ENCODE measurements around the gene SPTSSA. TPM values are rescaled to one million over a fixed set of nuclear protein-coding genes. Genes with fewer than 3 reads are reported as not detected.

SPTSSA gene
- total and polyA plus RNA-seq, 10 of the 15 experiments (the other 5 are each of a cell fraction or from before 2014, with no cell fraction given), result 9.3 to 37.7 (median 21.0) TPM

GRCh38 chr14:34403646-34404045, 58.4 kb downstream of the SPTSSA start (continued):
- no peak for TF ChIP-seq RELA (IDR thresholded peaks at IDR 0.05; ENCODE audit: borderline replicate concordance, partially characterized antibody)
- no peak for TF ChIP-seq TARDBP (IDR thresholded peaks at IDR 0.05; ENCODE audit: borderline replicate concordance)
- no peak for TF ChIP-seq REST (IDR thresholded peaks at IDR 0.05; ENCODE audit: low read depth, low read length)
- TF ChIP-seq STAT1 (conservative IDR thresholded peaks at IDR 0.05), result no peak

- Histone ChIP-seq H3K4me3 (no peak overlapping the region), H3K27ac (ENCODE audit: control insufficient read depth, insufficient read depth) (no peak overlapping the region), H3K9ac (ENCODE audit: control insufficient read depth, insufficient read depth, low read length) (no peak overlapping the region), H3K4me1 (ENCODE audit: control insufficient read depth, insufficient read depth, low read length) (no peaks in the 10 kb centered on the region), H4K20me1 (ENCODE audit: control insufficient read depth, insufficient read depth) (no peaks in the 10 kb centered on the region), H3K79me2 (ENCODE audit: control insufficient read depth, insufficient read depth, low read length) (no peaks in the 10 kb centered on the region), H2AFZ (ENCODE audit: control insufficient read depth, low read depth, low read length) (no peak overlapping the region), H3K9me3 (replicated peaks; ENCODE audit: control insufficient read depth, insufficient read depth, low read length) (no peaks in the 10 kb centered on the region), H3K27me3 (replicated peaks in 1 of 2; ENCODE audit: control insufficient read depth in 2 of 2, insufficient read depth in 2 of 2, low read length in 1 of 2) (no peaks in the 10 kb centered on the region), H3K4me2 (ENCODE audit: control insufficient read depth, insufficient read depth) (no peak overlapping the region), H3K36me3 (ENCODE audit: control insufficient read depth in 2 of 2, insufficient read depth in 2 of 2, low read length in 1 of 2) (no peaks in the 10 kb centered on the region)
- BruUV-seq (replicated peaks), result no TSS peak
- intact Hi-C loops (cut with micrococcal nuclease; ENCODE audit: unreplicated experiment), result no loop called here
- ChIA-PET POLR2A (no interaction called here), CTCF (interaction anchor here (1.1 kb wide), 1 partner anchor 12 kb away, joined by 3 read pairs; no protein-coding TSS in a partner anchor), RAD21 (ENCODE audit: unreplicated experiment) (no interaction called here), SMC1A (ENCODE audit: uncharacterized antibody, unreplicated experiment) (no interaction called here)
- FAIRE-seq, result no peak
- 43% methylated on average over 3 of the region's 3 CpGs for WGBS (ENCODE audit: insufficient coverage, insufficient replicate concordance, low lambda C conversion rate, missing lambda C conversion rate)
- ATAC-seq, result no peak
- no peak for DNase-seq (ENCODE audit: low read depth, low spot score)
- in situ Hi-C loops (cut with MboI), result no loop called here
- TF ChIP-seq REST (IDR thresholded peaks at IDR 0.05; ENCODE audit: low read depth, low read length), result peak; percentile 46; the same call in 1 of the 2 replicates
- no peak for TF ChIP-seq JUND (IDR thresholded peaks at IDR 0.05; ENCODE audit: low read depth, low read length)
Observed at GRCh38 chr14:34398024-34398423, 64.0 kb downstream of the SPTSSA start.
